Left colon (tissue), 2 donors: Measurements from ENCODE around the gene MDGA2. TPM values are rescaled to one million over a fixed set of nuclear protein-coding genes. Genes with fewer than 3 reads are reported as not detected.
"Not testable (repeated sequence)": the region's sequence is repeated elsewhere in the genome, so short reads cannot be mapped to it uniquely, and the experiment has no call there.

Source experiments
- ATAC-seq: fragments of 200-7000 bp; cut with Tn5 transposase; one replicate; pipeline ENCODE4 v1.9.1; 2020; ENCODE audit warnings: mild to moderate bottlenecking, moderate library complexity
- DNase-seq, 2 donors: peaks; one replicate each; pipeline ENCODE4 v3.0.0-alpha.2; 2020
- intact Hi-C, 2 donors: fragments of 100-400 bp; cut with DNase I in 1 of 2; cut with micrococcal nuclease in 1 of 2; formaldehyde crosslinking; loops; one replicate each; pipeline versions ENCODE4 v1.11.2 to v1.14.0; 2022; cut with DNase I, micrococcal nuclease
- total RNA-seq, 2 donors: library from RNA; stranded (reverse); fragmentation: NEBNext Ultra II Directional; extraction: Animal tissue kit (Norgen Biotek cat#: 25700); gene quantifications; one replicate each; pipeline ENCODE4 v1.2.1, GENCODE V29; 2021
- donor health status: DM: no; HTN: no; CAD: no.
- donor health status: DM: yes; HTN: yes; CAD: no.

MDGA2 gene
- total RNA-seq, 2 donors from 2014 or later = not detected

- intact Hi-C loops = no loop called here
- DNase-seq = no peak
- ATAC-seq = no peak
These were observed 618.0 kb downstream of the MDGA2 start for GRCh38 chr14:47057364-47057763.

DNA sequence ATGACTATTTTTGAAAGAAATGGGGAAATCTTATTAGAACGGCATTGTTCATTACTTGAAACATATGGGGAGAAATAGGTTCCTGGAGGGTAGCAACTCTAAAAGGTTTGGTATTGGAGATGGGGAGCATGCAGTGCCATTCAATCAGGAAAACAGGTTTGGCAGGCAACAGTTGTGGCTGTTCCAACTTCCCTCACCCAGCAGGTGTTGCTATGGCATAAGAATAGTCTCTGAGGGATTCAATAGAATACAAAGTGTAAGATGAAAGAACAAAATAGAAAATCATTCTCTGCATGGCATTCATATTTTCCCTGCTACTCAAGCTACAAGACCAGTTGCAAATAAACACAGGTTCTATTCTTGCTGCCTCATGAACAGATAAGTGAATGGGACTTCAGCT, 630.6 kb downstream of the MDGA2 start:
- intact Hi-C loops = no loop called here
- ATAC-seq (no peak), DNase-seq (no peak)

DNA sequence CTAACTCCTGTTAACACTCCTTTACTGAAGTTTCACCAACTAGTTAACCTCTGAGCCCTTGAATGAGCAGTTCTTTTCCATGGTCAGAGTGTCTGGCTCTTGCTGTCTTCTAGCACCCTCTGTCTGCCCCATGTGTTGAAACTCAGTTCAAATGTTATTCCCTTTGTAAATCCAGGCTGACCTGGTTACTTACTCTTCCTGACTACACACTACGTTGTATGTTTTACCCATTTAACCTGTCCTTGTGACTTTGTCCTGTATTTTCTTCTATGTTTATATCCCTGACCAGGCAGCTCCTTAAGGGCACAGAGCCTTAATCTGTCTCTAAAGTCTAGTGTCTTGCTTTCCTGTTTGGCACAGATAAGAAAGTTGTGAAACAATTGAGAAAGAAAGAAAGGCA, 634.9 kb downstream of the MDGA2 start:
- peak; percentile 82 for ATAC-seq
- intact Hi-C loops = no loop called here
- DNase-seq = no peak

DNA sequence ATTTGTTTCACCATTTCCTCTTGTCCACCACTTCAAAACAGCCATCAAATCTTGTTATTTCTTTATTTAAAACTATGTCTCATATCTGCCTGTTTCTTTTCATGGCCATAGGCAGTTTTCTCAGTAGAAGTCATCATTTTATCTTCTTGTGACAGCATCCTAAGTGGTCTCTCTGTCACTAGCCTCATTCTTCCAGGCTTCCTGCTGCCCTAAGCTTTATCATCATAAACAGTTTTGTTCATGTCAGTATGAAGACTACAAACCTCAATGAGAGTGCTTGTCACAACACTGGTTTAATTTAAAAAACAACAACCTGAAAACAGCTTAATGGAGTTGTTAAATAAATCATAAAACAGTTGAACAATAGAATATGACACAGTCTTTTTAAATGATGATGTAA, 636.1 kb downstream of the MDGA2 start:
- DNase-seq (no peak), ATAC-seq (no peak)
- intact Hi-C loops = no loop called here

- intact Hi-C loops = no loop called here
- DNase-seq = no peak
- ATAC-seq = no peak
These were observed 652.7 kb downstream of the MDGA2 start for GRCh38 chr14:47022721-47023120.

- ATAC-seq (no peak), DNase-seq (no peak)
- intact Hi-C loops = no loop called here
These were observed 654.9 kb downstream of the MDGA2 start for GRCh38 chr14:47020500-47020899.

- DNase-seq = no peak
- no peak for ATAC-seq
- intact Hi-C loops = no loop called here
These were observed 662.7 kb downstream of the MDGA2 start for GRCh38 chr14:47012533-47013280.

DNA sequence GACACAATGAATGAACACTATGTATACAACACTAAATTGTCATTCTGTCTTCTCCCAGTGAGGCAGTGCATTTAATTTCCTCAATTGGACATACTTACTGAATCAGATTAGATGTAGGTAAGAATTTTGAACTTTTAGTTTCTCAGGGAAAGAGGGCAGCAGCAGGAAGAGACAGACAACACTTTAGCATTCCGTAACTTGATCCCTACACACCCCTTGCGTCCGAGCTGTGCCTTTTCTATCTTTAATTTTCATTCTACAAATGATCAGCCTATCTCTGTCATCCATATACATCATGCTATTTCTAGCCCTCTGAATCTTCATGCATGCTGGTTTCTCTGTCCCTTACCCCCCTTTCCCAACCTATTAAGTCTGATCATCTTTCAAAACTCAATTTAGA, 665.8 kb downstream of the MDGA2 start:
- intact Hi-C loops = no loop called here
- no peak for DNase-seq
- no peak for ATAC-seq

DNA sequence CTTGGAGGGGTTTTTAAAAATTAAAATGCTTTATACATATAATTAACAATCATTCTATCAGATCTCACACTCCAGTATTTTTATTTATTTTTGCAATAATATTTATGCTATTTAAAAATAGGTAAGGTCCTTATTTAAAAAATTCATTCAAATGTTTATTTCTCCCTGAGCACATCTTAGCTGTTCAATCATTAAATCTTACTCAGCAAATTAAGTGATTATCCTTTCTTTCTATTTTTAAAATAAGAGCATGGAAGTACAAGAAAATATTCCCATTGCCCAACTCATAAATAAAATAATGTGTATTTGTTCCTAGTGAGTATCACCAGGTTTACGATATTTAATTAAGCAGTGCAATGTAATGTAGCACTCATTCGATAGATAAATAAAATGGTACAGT, 666.7 kb downstream of the MDGA2 start:
- intact Hi-C loops = no loop called here
- DNase-seq (no peak), ATAC-seq (no peak)

- DNase-seq = no peak
- no peak for ATAC-seq
- intact Hi-C loops = no loop called here
These were observed 675.7 kb downstream of the MDGA2 start for GRCh38 chr14:46999661-47000060.

DNA sequence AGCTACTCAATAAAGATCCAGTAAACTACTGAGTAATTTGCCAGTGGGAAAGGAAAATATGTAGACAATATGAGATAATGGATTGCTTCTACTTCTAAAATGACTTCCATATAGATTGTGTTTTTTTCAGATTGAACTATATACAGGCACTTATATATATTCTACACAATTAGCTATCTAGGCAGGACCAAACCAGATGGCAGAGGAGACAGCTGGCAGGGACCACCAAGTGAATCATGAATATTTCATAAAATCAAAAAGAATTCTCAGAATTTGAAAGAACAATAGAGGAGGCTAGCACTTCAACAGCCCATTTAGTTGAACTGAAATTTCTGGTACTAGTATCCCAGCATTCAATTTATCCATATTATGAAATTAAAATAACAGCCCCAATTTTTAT, 685.8 kb downstream of the MDGA2 start:
- ATAC-seq (no peak), DNase-seq (no peak)
- intact Hi-C loops = no loop called here

GRCh38 chr14:46988312-46988711, 687.1 kb downstream of the MDGA2 start:
- DNase-seq (no peak), ATAC-seq (no peak)
- intact Hi-C loops = no loop called here

DNA sequence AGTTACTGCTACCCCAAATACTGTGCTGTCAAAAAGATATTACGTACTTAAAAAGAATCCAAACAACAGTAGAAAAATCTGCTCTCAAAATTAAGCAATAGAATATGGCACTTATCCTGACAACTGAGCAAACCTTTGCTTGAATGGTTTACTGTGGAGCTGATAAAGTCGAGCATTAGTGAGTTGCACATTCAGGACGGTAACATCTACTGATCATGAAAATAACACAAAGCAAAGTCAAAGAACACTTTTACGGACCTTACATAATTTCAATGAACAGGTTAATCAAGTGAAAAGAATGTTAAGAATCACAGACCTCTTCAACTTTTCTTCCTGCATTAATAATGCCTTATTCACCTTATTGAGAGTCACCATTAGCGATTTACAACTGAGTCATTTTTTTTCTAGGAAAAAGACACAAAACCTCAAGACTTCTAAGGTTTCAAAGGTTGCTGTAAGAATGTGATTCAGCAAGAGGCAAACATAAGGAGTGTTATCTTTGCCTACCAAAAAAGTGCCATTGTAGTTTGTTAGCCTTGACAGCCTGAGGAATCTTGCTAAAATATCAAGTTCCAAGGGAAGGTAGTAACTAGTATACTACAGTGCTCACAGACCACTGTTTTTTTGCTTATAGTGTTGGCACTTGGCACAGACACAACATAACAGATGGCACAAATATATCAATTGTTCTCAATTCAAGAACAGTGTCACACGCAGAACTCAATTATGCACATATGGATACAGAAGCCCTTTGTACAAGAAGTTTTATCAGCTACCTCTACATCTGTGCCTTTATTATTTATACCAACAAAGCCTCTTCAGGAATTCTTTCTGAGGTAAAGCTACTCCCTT, 689.6 kb downstream of the MDGA2 start:
- intact Hi-C loops = no loop called here
- ATAC-seq = no peak

GRCh38 chr14:46973295-46973694, 702.1 kb downstream of the MDGA2 start:
- ATAC-seq (peak; percentile 66), DNase-seq (no peak)
- intact Hi-C loops = no loop called here

More for the DNA sequence above, 689.6 kb downstream of the MDGA2 start:
- DNase-seq = no peak

DNA sequence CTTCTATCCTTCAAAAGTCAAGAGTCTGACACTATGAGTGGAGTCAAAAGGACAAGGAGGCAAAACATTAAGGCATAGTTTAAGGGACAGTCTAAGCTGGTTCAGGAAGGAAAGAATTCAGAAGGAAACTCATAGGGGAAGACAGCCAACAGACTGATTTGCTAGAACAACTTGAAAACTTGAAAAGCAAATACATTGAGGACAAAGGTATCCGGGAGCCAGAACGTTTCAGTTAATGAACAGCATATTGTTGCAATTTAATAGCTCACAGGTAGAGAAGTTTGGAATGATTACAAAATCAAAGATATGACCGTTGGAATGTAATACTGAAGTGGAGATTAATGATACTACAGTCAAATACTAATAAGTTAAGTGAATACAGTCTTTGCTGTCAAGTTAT, 711.0 kb downstream of the MDGA2 start:
- intact Hi-C loops = no loop called here
- peak; percentile 24 for ATAC-seq
- DNase-seq = no peak

GRCh38 chr14:46951103-46951502, 724.3 kb downstream of the MDGA2 start:
- DNase-seq = no peak
- no peak for ATAC-seq
- intact Hi-C loops = no loop called here

- DNase-seq (no peak), ATAC-seq (no peak)
- intact Hi-C loops = no loop called here
These were observed 734.8 kb downstream of the MDGA2 start for GRCh38 chr14:46940611-46941010.

GRCh38 chr14:46920542-46920941, 754.9 kb downstream of the MDGA2 start:
- ATAC-seq (no peak), DNase-seq (no peak)
- intact Hi-C loops = no loop called here

GRCh38 chr14:46915539-46915938, 759.9 kb downstream of the MDGA2 start:
- ATAC-seq, intact Hi-C loops, DNase-seq: not testable (repeated sequence)

DNA sequence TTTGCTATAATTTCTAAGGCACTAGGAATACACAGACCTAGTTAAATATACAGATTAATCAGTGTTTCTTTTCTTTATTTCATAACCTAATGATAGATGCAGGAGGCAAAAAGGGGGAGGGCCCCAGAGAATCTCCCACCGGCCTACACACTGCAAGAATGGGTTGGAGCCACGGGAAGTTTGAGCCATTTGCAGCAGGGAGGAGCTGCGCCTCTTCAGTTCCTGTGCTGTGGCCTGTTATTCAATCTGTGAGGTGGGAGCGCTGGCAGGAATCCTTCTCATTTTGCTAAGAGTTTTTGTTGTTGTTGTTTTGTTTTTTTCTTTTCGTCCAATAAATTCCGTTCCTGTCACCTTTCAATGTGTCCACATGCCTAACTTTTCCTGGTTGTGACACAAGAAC, 772.6 kb downstream of the MDGA2 start:
- ATAC-seq = no peak
- no peak for DNase-seq
- intact Hi-C loops = no loop called here
